Mesendoderm (in vitro differentiated cells): ENCODE results near the gene AGXT2. TPM values are rescaled to one million over a fixed set of nuclear protein-coding genes. Genes with fewer than 3 reads are reported as not detected.
A peak's percentile ranks its signal among the peaks of the same experiment; 100 is the strongest.

Source experiments
- DNase-seq: peaks from one replicate; pipeline ENCODE4 v3.0.0; 2013
- H2AK5ac ChIP-seq: 2 replicates; pipeline ENCODE4 v1.6.1; 2013; ENCODE audit warnings: low read length, inconsistent platforms
- H2BK120ac ChIP-seq: 2 replicates; pipeline ENCODE4 v1.6.1; 2013; ENCODE audit warnings: low read depth, mild to moderate bottlenecking, low read length, moderate library complexity, mixed read lengths
- H2BK15ac ChIP-seq: replicated peaks from 2 replicates; pipeline ENCODE4 v1.6.1; 2013; ENCODE audit warnings: low read depth, mild to moderate bottlenecking, moderate library complexity
- H2BK5ac ChIP-seq: 2 replicates; pipeline ENCODE4 v1.6.1; 2013; ENCODE audit warnings: low read length, inconsistent platforms
- H3K18ac ChIP-seq: 2 replicates; pipeline ENCODE4 v1.6.1; 2013; ENCODE audit warnings: mild to moderate bottlenecking, low read length, mixed read lengths
- H3K23ac ChIP-seq: one replicate; pipeline ENCODE4 v1.6.1; 2013; ENCODE audit warnings: low read length
- H3K27ac ChIP-seq: 2 replicates; pipeline ENCODE4 v1.5.1; 2013; ENCODE audit warnings: low read depth, mild to moderate bottlenecking, inconsistent platforms, low read length, moderate library complexity
- H3K27me3 ChIP-seq: 2 replicates; pipeline ENCODE4 v1.6.1; 2013; ENCODE audit warnings: low read length, control low read depth, mild to moderate bottlenecking, inconsistent platforms; ENCODE audit not compliant: insufficient read depth, poor library complexity
- H3K36me3 ChIP-seq: 2 replicates; pipeline ENCODE4 v1.6.1; 2013; ENCODE audit warnings: low read length, inconsistent platforms; ENCODE audit not compliant: control insufficient read depth, insufficient read depth
- H3K4ac ChIP-seq: one replicate; pipeline ENCODE4 v1.6.1; 2013; ENCODE audit warnings: low read depth, mild to moderate bottlenecking, low read length, moderate library complexity
- H3K4me1 ChIP-seq: 2 replicates; pipeline ENCODE4 v1.6.1; 2013; ENCODE audit warnings: low read depth, low read length, inconsistent platforms; ENCODE audit not compliant: control insufficient read depth
- H3K4me2 ChIP-seq: 2 replicates; pipeline ENCODE4 v1.6.1; 2013; ENCODE audit warnings: low read length
- H3K4me3 ChIP-seq: 2 replicates; pipeline ENCODE4 v1.5.1; 2013; ENCODE audit warnings: mild to moderate bottlenecking, low read length
- H3K56ac ChIP-seq: one replicate; pipeline ENCODE4 v1.6.1; 2013; ENCODE audit warnings: low read length
- H3K79me1 ChIP-seq: 2 replicates; pipeline ENCODE4 v1.6.1; 2013; ENCODE audit warnings: low read length, inconsistent platforms
- H3K79me2 ChIP-seq: 2 replicates; pipeline ENCODE4 v1.6.1; 2013; ENCODE audit warnings: mild to moderate bottlenecking, low read length; ENCODE audit not compliant: control insufficient read depth, insufficient read depth
- H3K9ac ChIP-seq: 2 replicates; pipeline ENCODE4 v1.6.1; 2013; ENCODE audit warnings: low read length, inconsistent platforms
- H4K5ac ChIP-seq: one replicate; pipeline ENCODE4 v1.6.1; 2013; ENCODE audit warnings: low read length
- H4K8ac ChIP-seq: one replicate; pipeline ENCODE4 v1.6.1; 2013; ENCODE audit warnings: low read depth, mild to moderate bottlenecking, control low read depth, low read length, moderate library complexity
- WGBS: extraction: QIAGEN DNeasy Blood & Tissue Kit; methylation state at CpG from one replicate; pipeline ENCODE4 v1.1.7; 2013; ENCODE audit warnings: low lambda C conversion rate, missing lambda C conversion rate; ENCODE audit not compliant: insufficient coverage; ENCODE audit errors: extremely low coverage; 5-methylcytosine and 5-hydroxymethylcytosine counted together
- polyA plus RNA-seq, 2 experiments: library from polyadenylated mRNA; stranded (reverse); fragments of 200-250 nt; gene quantifications; one replicate each; pipeline ENCODE4 v1.2.3, GENCODE V29; 2013

Gene AGXT2, protein sequence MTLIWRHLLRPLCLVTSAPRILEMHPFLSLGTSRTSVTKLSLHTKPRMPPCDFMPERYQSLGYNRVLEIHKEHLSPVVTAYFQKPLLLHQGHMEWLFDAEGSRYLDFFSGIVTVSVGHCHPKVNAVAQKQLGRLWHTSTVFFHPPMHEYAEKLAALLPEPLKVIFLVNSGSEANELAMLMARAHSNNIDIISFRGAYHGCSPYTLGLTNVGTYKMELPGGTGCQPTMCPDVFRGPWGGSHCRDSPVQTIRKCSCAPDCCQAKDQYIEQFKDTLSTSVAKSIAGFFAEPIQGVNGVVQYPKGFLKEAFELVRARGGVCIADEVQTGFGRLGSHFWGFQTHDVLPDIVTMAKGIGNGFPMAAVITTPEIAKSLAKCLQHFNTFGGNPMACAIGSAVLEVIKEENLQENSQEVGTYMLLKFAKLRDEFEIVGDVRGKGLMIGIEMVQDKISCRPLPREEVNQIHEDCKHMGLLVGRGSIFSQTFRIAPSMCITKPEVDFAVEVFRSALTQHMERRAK
- not detected for polyA plus RNA-seq (2013, experiment 1 of 2)
- polyA plus RNA-seq (2013, experiment 2 of 2) = not detected

DNA sequence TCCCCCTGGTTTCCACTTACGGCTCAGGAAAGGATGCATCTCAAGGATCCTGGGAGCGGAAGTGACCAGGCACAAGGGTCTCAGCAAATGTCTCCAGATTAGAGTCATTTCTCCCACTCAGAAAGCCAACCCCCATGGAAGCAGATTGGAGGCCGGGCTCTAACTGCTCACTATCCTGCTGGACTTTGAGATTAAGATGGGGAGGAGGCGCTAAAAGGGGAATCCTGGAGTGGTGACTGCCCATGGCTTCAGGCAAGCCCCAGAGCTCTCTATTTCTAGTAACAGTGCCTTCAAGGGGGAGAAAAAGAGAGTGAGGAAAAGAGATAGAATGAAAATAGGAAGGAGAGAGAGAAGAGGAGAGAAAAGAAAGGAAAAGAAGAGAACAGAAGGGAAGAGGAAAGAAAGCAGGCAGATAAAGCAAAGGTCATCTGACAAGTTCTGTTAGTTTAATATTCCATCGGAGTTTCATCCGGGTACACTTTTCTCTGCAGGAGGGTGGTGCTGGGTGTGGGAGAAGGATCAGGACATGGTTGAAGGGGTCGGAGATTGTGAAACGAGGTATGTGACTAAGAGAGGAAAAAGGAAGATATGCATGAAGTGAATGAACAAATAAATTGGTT lies at the start of gene AGXT2:
AGXT2 (minus strand) TSS at position 165 of the 620 bp plus-strand sequence; CDS start at position 108, 57 bp downstream.
- no peaks in the 10 kb centered on the region for H3K36me3 ChIP-seq
- no peaks in the 10 kb centered on the region for H3K79me1 ChIP-seq
- no peaks in the 10 kb centered on the region for H3K27me3 ChIP-seq
- no peak within 1 kb of the TSS for H3K27ac ChIP-seq
- no peak within 1 kb of the TSS for H3K18ac ChIP-seq
- H3K9ac ChIP-seq = no peak within 1 kb of the TSS
- H3K4me3 ChIP-seq = no peak within 1 kb of the TSS
- no peak within 1 kb of the TSS for H2AK5ac ChIP-seq
- H2BK15ac ChIP-seq = no peak within 1 kb of the TSS
- H3K23ac ChIP-seq = no peak within 1 kb of the TSS
- no peak within 1 kb of the TSS for H2BK120ac ChIP-seq
- no peak within 1 kb of the TSS for H2BK5ac ChIP-seq
- H3K4me1 ChIP-seq = no peaks in the 10 kb centered on the region
- H3K56ac ChIP-seq = no peak within 1 kb of the TSS
- no peaks in the 10 kb centered on the region for H3K79me2 ChIP-seq
- no peak within 1 kb of the TSS for H3K4ac ChIP-seq
- no peak for DNase-seq
- no peak within 1 kb of the TSS for H3K4me2 ChIP-seq
- 100% methylated on average over 2 of the region's 8 CpGs for WGBS
- H4K5ac ChIP-seq = no peak within 1 kb of the TSS
- H4K8ac ChIP-seq = no peak within 1 kb of the TSS

DNA sequence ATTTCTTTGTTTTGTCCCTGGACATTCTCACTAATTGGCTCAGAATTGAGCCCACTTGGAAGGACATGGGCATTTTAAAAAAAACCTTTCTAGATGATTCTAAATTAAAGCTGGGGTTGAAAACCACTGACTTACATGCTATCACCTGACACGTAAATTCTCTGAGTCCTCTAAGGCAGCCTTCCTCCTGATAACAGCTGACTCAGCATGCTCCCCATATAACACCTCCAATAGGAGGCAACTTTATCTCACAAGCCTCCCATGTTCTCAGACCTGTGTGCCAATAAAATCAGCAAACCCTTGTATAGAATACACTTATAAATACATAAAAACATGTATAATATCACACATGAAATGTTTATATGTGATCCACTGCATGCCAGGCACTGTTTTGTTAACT lies 49.2 kb upstream of the AGXT2 start:
- WGBS = no CpG with 5 or more reads among the region's 1 CpG

DNA sequence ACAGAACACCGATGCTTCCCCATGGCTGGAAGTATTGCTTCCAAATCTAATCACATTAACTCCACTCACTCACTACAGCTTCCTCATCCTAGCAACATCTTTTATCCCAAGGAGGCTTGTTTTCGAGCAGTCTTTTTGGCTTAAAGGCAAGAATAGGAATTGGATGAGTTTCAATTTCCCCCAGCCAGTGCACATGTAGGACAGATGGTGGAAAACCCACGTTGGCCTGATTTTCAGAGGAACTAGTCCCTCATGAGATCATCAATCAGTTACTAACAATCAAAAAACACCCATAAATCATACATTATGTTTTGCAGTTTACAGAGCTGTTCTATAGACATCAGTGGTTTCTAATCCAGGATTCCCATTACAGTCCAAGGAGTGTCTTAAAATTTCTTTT lies 48.5 kb upstream of the AGXT2 start:
- Histone ChIP-seq H3K27ac (no peak overlapping the region), H3K4ac (no peak overlapping the region), H4K8ac (no peak overlapping the region), H3K4me1 (peaks cover 4% of the 10 kb centered on the region), H2AK5ac (no peak overlapping the region), H3K23ac (no peak overlapping the region), H4K5ac (no peak overlapping the region), H3K56ac (no peak overlapping the region), H3K79me1 (no peaks in the 10 kb centered on the region), H2BK15ac (no peak overlapping the region), H3K4me3 (no peak overlapping the region), H3K18ac (no peak overlapping the region), H2BK120ac (no peak overlapping the region), H3K36me3 (no peaks in the 10 kb centered on the region), H3K4me2 (no peak overlapping the region), H3K27me3 (no peaks in the 10 kb centered on the region), H3K79me2 (no peaks in the 10 kb centered on the region), H3K9ac (no peak overlapping the region), H2BK5ac (no peak overlapping the region)
- no CpG with 5 or more reads among the region's 3 CpGs for WGBS
- no peak for DNase-seq

More for the DNA sequence above, 49.2 kb upstream of the AGXT2 start:
- Histone ChIP-seq H3K4me3 (no peak overlapping the region), H3K4ac (no peak overlapping the region), H3K27ac (no peak overlapping the region), H4K8ac (no peak overlapping the region), H2BK15ac (no peak overlapping the region), H3K27me3 (no peaks in the 10 kb centered on the region), H2AK5ac (no peak overlapping the region), H3K9ac (no peak overlapping the region), H3K36me3 (no peaks in the 10 kb centered on the region), H3K23ac (no peak overlapping the region), H3K56ac (no peak overlapping the region), H3K4me2 (no peak overlapping the region), H2BK5ac (no peak overlapping the region), H3K79me1 (no peaks in the 10 kb centered on the region), H3K18ac (no peak overlapping the region), H2BK120ac (no peak overlapping the region), H3K79me2 (no peaks in the 10 kb centered on the region), H4K5ac (no peak overlapping the region), H3K4me1 (peaks cover 4% of the 10 kb centered on the region)
- DNase-seq = peak; percentile 23

DNA sequence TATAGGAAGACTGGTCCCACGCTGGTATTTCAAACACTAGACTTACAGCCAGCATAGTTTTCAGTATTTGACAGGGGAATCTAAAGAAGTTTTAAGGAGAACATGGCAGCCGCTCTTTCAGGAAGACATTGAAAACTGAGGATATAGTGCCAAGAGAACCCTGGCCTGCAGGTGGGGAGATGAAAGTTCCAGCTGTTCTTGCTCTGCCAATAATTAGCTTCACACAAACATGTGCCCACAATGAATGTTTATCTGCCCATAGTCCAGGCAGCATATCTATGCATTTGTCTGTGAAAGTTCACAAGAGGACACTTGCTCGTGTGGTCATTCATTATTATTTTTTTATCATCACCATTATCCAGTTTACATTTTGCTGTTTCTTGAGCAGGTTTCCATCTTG lies 47.6 kb upstream of the AGXT2 start:
- no peak for DNase-seq
- Histone ChIP-seq H3K36me3 (no peaks in the 10 kb centered on the region), H3K79me2 (no peaks in the 10 kb centered on the region), H2BK120ac (no peak overlapping the region), H3K4me1 (peaks cover 4% of the 10 kb centered on the region), H3K56ac (no peak overlapping the region), H3K27me3 (no peaks in the 10 kb centered on the region), H3K4me3 (no peak overlapping the region), H3K4me2 (no peak overlapping the region), H2AK5ac (no peak overlapping the region), H3K27ac (no peak overlapping the region), H4K5ac (no peak overlapping the region), H3K4ac (no peak overlapping the region), H4K8ac (no peak overlapping the region), H2BK15ac (no peak overlapping the region), H3K23ac (no peak overlapping the region), H3K9ac (no peak overlapping the region), H3K79me1 (no peaks in the 10 kb centered on the region), H2BK5ac (no peak overlapping the region), H3K18ac (no peak overlapping the region)
- WGBS = no CpG with 5 or more reads among the region's 3 CpGs

DNA sequence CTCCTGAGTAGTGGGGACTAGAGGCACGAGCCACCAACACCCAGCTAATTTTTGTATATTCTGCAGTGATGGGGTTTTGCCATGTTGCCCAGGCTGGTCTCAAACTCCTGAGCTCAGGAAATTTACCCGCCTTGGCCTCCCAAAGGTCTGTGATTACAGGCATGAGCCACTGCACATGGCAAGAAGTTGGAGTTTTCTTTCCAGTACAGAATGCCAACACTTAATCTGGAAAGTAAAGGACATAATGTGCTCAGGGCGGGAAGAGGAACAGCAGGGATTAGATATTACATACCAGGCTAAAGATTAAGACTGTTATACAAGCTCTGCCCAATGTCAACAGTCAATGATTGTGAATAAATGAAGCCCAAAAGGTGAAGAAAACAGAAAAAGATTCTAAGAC lies 47.2 kb upstream of the AGXT2 start:
- H3K27ac ChIP-seq = no peak overlapping the region
- H3K4me3 ChIP-seq = no peak overlapping the region
- no peak overlapping the region for H2BK15ac ChIP-seq
- H3K56ac ChIP-seq = no peak overlapping the region
- H3K9ac ChIP-seq = no peak overlapping the region
- no peak overlapping the region for H2BK120ac ChIP-seq
- no peak overlapping the region for H3K4me2 ChIP-seq
- no peak overlapping the region for H2BK5ac ChIP-seq
- no peak for DNase-seq
- H3K4me1 ChIP-seq = peaks cover 4% of the 10 kb centered on the region
- no CpG with 5 or more reads among the region's 3 CpGs for WGBS
- H3K36me3 ChIP-seq = no peaks in the 10 kb centered on the region
- no peak overlapping the region for H4K8ac ChIP-seq
- no peaks in the 10 kb centered on the region for H3K27me3 ChIP-seq
- H3K23ac ChIP-seq = no peak overlapping the region
- H3K18ac ChIP-seq = no peak overlapping the region
- no peaks in the 10 kb centered on the region for H3K79me1 ChIP-seq
- H2AK5ac ChIP-seq = no peak overlapping the region
- no peaks in the 10 kb centered on the region for H3K79me2 ChIP-seq
- H3K4ac ChIP-seq = no peak overlapping the region
- no peak overlapping the region for H4K5ac ChIP-seq
